Measurements from ENCODE around the gene COG8.

The COG8 gene, protein sequence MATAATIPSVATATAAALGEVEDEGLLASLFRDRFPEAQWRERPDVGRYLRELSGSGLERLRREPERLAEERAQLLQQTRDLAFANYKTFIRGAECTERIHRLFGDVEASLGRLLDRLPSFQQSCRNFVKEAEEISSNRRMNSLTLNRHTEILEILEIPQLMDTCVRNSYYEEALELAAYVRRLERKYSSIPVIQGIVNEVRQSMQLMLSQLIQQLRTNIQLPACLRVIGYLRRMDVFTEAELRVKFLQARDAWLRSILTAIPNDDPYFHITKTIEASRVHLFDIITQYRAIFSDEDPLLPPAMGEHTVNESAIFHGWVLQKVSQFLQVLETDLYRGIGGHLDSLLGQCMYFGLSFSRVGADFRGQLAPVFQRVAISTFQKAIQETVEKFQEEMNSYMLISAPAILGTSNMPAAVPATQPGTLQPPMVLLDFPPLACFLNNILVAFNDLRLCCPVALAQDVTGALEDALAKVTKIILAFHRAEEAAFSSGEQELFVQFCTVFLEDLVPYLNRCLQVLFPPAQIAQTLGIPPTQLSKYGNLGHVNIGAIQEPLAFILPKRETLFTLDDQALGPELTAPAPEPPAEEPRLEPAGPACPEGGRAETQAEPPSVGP

DNA sequence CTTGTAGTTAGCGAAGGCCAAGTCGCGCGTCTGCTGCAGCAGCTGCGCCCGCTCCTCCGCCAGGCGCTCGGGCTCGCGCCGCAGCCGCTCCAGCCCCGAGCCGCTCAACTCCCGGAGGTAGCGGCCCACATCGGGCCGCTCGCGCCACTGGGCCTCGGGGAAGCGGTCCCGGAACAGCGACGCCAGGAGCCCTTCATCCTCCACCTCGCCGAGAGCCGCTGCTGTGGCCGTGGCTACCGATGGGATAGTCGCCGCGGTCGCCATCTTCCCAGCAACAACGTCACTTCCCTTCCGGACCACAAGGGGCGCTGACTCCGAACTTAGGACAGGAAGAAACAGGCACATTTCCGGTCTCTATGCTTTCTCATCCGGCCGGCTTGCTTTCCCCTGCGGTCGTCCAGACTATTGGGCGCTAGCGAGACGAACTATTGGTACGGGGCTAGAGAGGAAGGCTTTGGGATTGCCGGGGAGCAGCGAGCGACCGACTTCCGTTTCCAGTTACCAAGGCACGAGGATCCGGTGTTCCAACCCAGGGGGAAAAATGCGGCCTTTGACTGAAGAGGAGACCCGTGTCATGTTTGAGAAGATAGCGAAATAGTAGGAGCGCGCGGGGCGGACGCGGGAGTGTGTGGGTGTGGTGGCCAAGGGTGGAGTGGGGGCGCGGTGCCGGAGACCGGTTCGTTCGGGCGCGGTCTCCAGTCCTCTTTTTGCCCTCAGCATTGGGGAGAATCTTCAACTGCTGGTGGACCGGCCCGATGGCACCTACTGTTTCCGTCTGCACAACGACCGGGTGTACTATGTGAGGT is at the start of gene COG8, which contains the start of gene NIP7:
COG8 (minus strand) TSS at position 276 of the 806 bp plus-strand sequence; CDS start at position 264, 12 bp downstream.
NIP7 (plus strand) TSS at position 484 of the 806 bp plus-strand sequence; CDS start at position 542, 58 bp downstream.
- H3K4me1 ChIP-seq (ENCODE audit: control insufficient read depth, insufficient read depth, low read length) = peaks cover 4% of the 10 kb centered on the region

DNA sequence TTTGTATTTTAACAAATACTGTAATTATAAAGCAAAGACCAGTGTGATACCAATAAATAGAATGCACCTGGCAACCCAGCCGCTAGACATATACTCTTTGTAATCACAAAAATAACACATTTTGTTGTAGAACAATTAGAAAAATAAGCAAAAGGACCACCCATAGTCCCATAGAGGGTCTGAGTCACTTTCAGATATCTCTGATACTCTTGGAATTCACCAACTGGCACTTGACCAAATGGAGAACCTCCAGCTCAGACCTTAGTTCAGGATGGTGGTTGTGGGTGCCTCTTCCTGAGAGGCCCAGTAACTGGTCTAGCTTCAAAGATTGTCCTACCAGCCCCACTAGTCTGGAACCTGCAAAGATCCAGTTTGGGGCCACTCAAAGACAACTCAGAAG is 47.2 kb upstream of the COG8 start:
- Histone ChIP-seq H3K4me3 (ENCODE audit: low read depth, low read length) (no peak overlapping the region), H3K9ac (ENCODE audit: low read depth, low read length) (no peak overlapping the region), H3K9me3 (ENCODE audit: control insufficient read depth, insufficient read depth, low read length) (no peaks in the 10 kb centered on the region), H3K36me3 (ENCODE audit: control insufficient read depth, insufficient read depth, low read length) (no peaks in the 10 kb centered on the region), H3K4me1 (ENCODE audit: control insufficient read depth, insufficient read depth, low read length) (peaks cover 2% of the 10 kb centered on the region), H3K27me3 (ENCODE audit: control insufficient read depth, insufficient read depth, low read length) (no peaks in the 10 kb centered on the region)

More for the DNA sequence above, at the start of gene COG8, which contains the start of gene NIP7:
- Histone ChIP-seq H3K9ac (ENCODE audit: low read depth, low read length) (peak within 1 kb of the TSS; percentile 96), H3K4me3 (ENCODE audit: low read depth, low read length) (peak within 1 kb of the TSS; percentile 94), H3K9me3 (ENCODE audit: control insufficient read depth, insufficient read depth, low read length) (no peaks in the 10 kb centered on the region), H3K27me3 (ENCODE audit: control insufficient read depth, insufficient read depth, low read length) (no peaks in the 10 kb centered on the region), H3K36me3 (ENCODE audit: control insufficient read depth, insufficient read depth, low read length) (peaks cover 16% of the 10 kb centered on the region)

DNA sequence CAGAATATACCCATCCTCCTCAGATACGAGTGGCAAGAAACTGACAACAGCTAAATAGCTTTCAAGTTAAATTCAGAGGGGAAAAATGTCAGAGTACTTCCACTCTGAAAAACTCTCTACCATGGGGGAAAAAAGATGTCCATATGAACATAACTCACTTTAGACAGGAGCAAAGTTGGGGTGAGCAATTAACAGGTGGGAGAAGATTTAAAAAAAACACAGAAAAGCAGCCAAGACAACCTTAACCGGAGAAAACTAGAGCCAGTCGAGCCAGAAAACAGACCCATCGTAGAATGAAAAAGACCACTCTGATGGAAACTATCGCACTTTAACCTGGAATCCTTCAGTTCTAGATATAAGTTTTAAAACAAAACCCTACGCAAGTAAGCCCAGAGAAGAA is 45.6 kb upstream of the COG8 start:
- Histone ChIP-seq H3K4me1 (ENCODE audit: control insufficient read depth, insufficient read depth, low read length) (peaks cover 2% of the 10 kb centered on the region), H3K9me3 (ENCODE audit: control insufficient read depth, insufficient read depth, low read length) (no peaks in the 10 kb centered on the region), H3K36me3 (ENCODE audit: control insufficient read depth, insufficient read depth, low read length) (no peaks in the 10 kb centered on the region), H3K4me3 (ENCODE audit: low read depth, low read length) (peak overlapping the region; percentile 69), H3K27me3 (ENCODE audit: control insufficient read depth, insufficient read depth, low read length) (no peaks in the 10 kb centered on the region), H3K9ac (ENCODE audit: low read depth, low read length) (peak overlapping the region; percentile 81)

DNA sequence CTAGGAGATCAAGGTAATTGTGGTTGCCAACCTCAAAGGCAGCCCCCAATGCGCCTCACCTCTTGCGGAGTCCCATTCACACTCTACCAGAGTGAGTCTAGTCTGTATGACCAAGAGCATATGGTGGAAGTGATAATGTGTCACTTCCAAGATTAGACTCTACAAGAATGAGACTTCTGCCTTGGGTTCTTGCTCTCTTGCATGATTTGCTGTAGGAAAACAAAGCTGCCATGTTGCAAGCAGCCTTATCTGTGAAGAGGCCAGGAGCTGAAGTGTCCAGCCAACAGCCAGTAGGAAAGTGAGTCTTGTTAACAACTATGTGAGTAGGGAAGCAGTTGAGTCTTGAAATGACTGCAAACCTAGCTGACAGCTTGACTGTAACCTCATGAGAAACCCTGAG is 43.1 kb upstream of the COG8 start:
- no peaks in the 10 kb centered on the region for H3K9me3 ChIP-seq (ENCODE audit: control insufficient read depth, insufficient read depth, low read length)
- H3K36me3 ChIP-seq (ENCODE audit: control insufficient read depth, insufficient read depth, low read length) = no peaks in the 10 kb centered on the region
- no peak overlapping the region for H3K9ac ChIP-seq (ENCODE audit: low read depth, low read length)
- peaks cover 2% of the 10 kb centered on the region for H3K4me1 ChIP-seq (ENCODE audit: control insufficient read depth, insufficient read depth, low read length)
- no peaks in the 10 kb centered on the region for H3K27me3 ChIP-seq (ENCODE audit: control insufficient read depth, insufficient read depth, low read length)
- no peak overlapping the region for H3K4me3 ChIP-seq (ENCODE audit: low read depth, low read length)

DNA sequence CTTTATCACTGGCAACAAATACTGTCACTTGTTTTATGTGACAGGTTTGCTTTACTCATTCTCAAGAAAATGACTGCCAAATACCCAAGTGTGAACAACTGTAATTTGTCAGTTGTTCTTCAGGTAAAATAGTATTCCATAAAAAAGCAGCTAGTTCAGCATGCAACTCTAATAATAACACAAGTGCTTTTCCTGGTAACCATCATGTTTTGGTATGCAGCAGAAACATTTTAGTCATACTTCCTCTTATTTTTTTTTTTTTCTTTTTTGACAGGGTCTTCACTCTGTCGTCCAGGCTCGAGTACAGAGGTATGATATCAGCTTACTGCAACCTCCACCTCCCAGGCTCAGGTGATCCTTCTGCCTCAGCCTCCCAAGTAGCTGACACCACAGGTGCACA is 41.9 kb upstream of the COG8 start:
- peaks cover 2% of the 10 kb centered on the region for H3K4me1 ChIP-seq (ENCODE audit: control insufficient read depth, insufficient read depth, low read length)
- no peaks in the 10 kb centered on the region for H3K27me3 ChIP-seq (ENCODE audit: control insufficient read depth, insufficient read depth, low read length)
- H3K9ac ChIP-seq (ENCODE audit: low read depth, low read length) = no peak overlapping the region
- H3K4me3 ChIP-seq (ENCODE audit: low read depth, low read length) = no peak overlapping the region
- no peaks in the 10 kb centered on the region for H3K36me3 ChIP-seq (ENCODE audit: control insufficient read depth, insufficient read depth, low read length)
- H3K9me3 ChIP-seq (ENCODE audit: control insufficient read depth, insufficient read depth, low read length) = no peaks in the 10 kb centered on the region

DNA sequence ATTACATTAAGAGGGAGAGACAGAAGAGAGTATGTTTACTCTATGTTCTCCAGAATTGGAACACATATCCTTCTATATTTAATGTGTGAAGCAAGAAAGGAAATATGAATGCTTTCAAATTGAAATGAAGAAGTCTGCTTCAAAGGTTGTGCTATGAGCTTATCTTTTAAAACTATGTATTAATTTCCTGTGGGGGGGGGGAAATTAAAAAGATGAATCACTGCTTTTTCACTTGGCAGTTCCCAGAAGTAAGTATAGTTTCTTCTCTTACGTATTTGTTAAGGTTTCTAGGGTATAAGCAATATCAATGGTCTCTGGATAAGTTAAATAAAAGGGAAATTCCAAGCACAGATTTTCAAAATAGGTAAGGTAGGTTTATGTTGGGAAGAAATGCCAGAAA is 39.4 kb upstream of the COG8 start:
- no peaks in the 10 kb centered on the region for H3K36me3 ChIP-seq (ENCODE audit: control insufficient read depth, insufficient read depth, low read length)
- H3K9me3 ChIP-seq (ENCODE audit: control insufficient read depth, insufficient read depth, low read length) = no peaks in the 10 kb centered on the region
- no peaks in the 10 kb centered on the region for H3K27me3 ChIP-seq (ENCODE audit: control insufficient read depth, insufficient read depth, low read length)
- H3K4me3 ChIP-seq (ENCODE audit: low read depth, low read length) = no peak overlapping the region
- no peaks in the 10 kb centered on the region for H3K4me1 ChIP-seq (ENCODE audit: control insufficient read depth, insufficient read depth, low read length)
- H3K9ac ChIP-seq (ENCODE audit: low read depth, low read length) = no peak overlapping the region

DNA sequence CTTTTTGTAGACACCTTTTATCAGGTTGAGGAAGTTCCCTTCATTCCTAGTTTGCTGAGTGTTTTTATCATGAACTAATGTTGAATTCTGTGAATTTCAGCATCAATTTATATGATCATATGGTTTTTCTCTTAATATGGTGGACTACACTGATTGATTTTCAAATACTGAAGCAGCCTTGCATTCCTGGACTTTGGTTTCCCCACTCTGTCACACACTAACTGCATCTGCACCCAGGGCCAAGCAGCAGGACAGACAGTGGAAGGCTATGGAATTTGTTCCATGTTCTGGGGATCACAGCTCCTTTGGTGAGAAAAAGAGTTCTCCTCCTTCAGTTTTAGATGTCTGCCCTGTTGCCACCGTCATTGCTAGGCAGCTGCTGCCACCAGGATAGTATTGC is 38.7 kb upstream of the COG8 start:
- Histone ChIP-seq H3K27me3 (ENCODE audit: control insufficient read depth, insufficient read depth, low read length) (no peaks in the 10 kb centered on the region), H3K4me1 (ENCODE audit: control insufficient read depth, insufficient read depth, low read length) (no peaks in the 10 kb centered on the region), H3K9me3 (ENCODE audit: control insufficient read depth, insufficient read depth, low read length) (no peaks in the 10 kb centered on the region), H3K36me3 (ENCODE audit: control insufficient read depth, insufficient read depth, low read length) (no peaks in the 10 kb centered on the region), H3K9ac (ENCODE audit: low read depth, low read length) (no peak overlapping the region), H3K4me3 (ENCODE audit: low read depth, low read length) (no peak overlapping the region)

DNA sequence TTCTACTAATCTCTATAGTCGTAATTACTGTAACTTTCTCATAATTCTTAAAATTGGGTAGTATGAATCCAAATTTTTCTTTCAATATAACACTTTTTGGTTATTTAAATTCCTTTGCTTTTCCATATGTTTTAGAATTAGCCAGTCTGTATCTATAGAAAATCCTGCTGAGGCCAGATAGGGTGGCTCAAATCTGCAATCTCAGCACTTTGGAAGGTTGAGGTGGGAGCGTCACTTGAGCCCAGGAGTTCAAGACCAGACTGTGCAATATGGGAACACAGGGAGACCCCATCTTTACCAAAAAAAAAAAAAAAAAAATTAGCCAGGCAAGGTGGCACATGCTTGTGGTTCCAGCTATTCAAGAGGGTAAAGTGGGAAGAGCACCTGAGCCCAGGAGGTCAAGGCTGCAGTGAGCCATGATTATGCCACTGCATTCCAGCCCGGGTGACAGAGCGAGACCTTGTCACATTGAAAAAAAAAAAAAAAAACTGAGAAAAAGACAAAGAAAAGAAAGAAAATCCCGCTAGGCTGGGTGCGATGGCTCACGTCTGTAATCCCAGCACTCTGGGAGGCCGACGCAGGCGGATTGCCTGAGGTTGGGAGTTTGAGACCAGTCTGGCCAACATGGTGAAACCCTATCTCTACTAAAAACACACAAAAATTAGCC is 37.2 kb upstream of the COG8 start:
- H3K4me1 ChIP-seq (ENCODE audit: control insufficient read depth, insufficient read depth, low read length) = no peaks in the 10 kb centered on the region
- no peaks in the 10 kb centered on the region for H3K9me3 ChIP-seq (ENCODE audit: control insufficient read depth, insufficient read depth, low read length)
- no peaks in the 10 kb centered on the region for H3K27me3 ChIP-seq (ENCODE audit: control insufficient read depth, insufficient read depth, low read length)
- no peak overlapping the region for H3K4me3 ChIP-seq (ENCODE audit: low read depth, low read length)
- H3K36me3 ChIP-seq (ENCODE audit: control insufficient read depth, insufficient read depth, low read length) = peaks cover 2% of the 10 kb centered on the region
- H3K9ac ChIP-seq (ENCODE audit: low read depth, low read length) = no peak overlapping the region

DNA sequence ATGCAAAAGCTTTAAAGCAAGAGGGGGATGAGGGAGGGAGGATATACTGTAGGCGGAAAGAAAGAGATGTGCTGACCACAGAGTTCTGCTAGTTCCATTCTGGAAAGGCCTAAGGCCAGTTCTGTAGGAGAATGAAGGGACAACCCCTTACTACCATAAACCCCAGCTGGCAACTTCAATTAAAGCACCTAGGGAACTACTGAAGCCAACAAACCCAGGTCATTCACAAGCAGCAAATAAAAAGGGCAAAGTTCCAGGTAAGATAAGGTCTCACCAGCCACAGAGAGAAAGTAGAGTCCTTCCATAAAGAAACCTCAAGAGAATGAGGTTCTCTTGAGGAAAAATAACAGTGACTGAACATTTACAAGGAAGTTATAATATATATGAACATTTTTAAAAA is 33.7 kb upstream of the COG8 start:
- Histone ChIP-seq H3K4me1 (ENCODE audit: control insufficient read depth, insufficient read depth, low read length) (no peaks in the 10 kb centered on the region), H3K4me3 (ENCODE audit: low read depth, low read length) (no peak overlapping the region), H3K9me3 (ENCODE audit: control insufficient read depth, insufficient read depth, low read length) (no peaks in the 10 kb centered on the region), H3K9ac (ENCODE audit: low read depth, low read length) (no peak overlapping the region), H3K36me3 (ENCODE audit: control insufficient read depth, insufficient read depth, low read length) (peaks cover 17% of the 10 kb centered on the region), H3K27me3 (ENCODE audit: control insufficient read depth, insufficient read depth, low read length) (no peaks in the 10 kb centered on the region)

DNA sequence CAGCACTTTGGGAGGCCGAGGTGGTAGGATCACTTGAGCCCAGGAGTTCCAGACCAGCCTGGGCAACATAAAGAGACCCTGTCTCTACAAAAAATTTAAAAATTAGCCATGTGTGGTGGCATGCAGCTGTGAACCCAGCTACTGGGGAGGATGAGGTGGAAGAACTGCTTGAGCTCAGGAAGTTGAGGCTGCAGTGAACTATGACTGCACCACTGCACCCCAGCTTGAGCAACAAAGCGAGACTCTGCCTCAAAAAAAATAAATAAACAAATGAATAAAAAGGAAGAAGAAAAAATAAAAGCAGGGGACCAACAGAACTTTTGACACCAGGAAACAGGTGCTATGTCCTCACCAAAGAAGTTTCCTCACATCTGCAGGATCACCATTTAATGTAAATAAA is 32.2 kb upstream of the COG8 start:
- Histone ChIP-seq H3K4me3 (ENCODE audit: low read depth, low read length) (no peak overlapping the region), H3K27me3 (ENCODE audit: control insufficient read depth, insufficient read depth, low read length) (no peaks in the 10 kb centered on the region), H3K36me3 (ENCODE audit: control insufficient read depth, insufficient read depth, low read length) (peaks cover 26% of the 10 kb centered on the region), H3K4me1 (ENCODE audit: control insufficient read depth, insufficient read depth, low read length) (no peaks in the 10 kb centered on the region), H3K9ac (ENCODE audit: low read depth, low read length) (no peak overlapping the region), H3K9me3 (ENCODE audit: control insufficient read depth, insufficient read depth, low read length) (no peaks in the 10 kb centered on the region)

DNA sequence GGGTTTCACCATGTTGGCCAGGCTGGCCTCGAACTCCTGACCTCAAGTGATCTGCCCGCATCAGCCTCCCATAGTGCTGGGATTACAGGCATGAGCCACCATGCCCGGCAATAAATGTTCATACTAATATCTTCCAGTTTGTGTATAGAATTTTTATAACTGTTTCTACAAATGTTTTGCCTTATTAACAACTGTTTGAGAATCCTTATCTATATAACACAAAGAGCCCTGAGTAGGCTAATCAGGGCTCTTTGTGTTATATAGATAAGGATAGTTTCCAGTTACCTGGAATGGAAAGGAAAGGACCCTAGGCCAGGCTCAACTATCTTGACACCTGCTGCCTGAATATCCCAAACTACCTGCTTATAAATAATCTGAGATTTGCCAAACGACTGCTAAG is 29.5 kb upstream of the COG8 start:
- no peak overlapping the region for H3K9ac ChIP-seq (ENCODE audit: low read depth, low read length)
- H3K36me3 ChIP-seq (ENCODE audit: control insufficient read depth, insufficient read depth, low read length) = peaks cover 30% of the 10 kb centered on the region
- no peak overlapping the region for H3K4me3 ChIP-seq (ENCODE audit: low read depth, low read length)
- H3K4me1 ChIP-seq (ENCODE audit: control insufficient read depth, insufficient read depth, low read length) = no peaks in the 10 kb centered on the region
- H3K9me3 ChIP-seq (ENCODE audit: control insufficient read depth, insufficient read depth, low read length) = no peaks in the 10 kb centered on the region
- no peaks in the 10 kb centered on the region for H3K27me3 ChIP-seq (ENCODE audit: control insufficient read depth, insufficient read depth, low read length)

All from iPS-15b (cell line).